Trophoblast cell (in vitro differentiated cells and primary cell): ENCODE data around the gene COL6A3.
A peak's percentile ranks its signal among the peaks of the same experiment; 100 is the strongest.

Experiments used
- DNase-seq, 2 donors: peaks; one replicate each; pipeline ENCODE4 v3.0.0-alpha.2; 2016
- H2AFZ ChIP-seq: 2 replicates; pipeline ENCODE4 v1.6.1; 2013; ENCODE audit warnings: low read length, moderate library complexity, mild to moderate bottlenecking; ENCODE audit not compliant: insufficient read depth, poor library complexity
- H2AK5ac ChIP-seq: 2 replicates; pipeline ENCODE4 v1.6.1; 2013; ENCODE audit warnings: mild to moderate bottlenecking, low read length
- H2BK120ac ChIP-seq: 2 replicates; pipeline ENCODE4 v1.6.1; 2013; ENCODE audit warnings: low read length, mild to moderate bottlenecking, moderate library complexity; ENCODE audit not compliant: insufficient read depth, poor library complexity
- H2BK12ac ChIP-seq: 2 replicates; pipeline ENCODE4 v1.6.1; 2013; ENCODE audit warnings: mild to moderate bottlenecking, low read length, moderate library complexity
- H2BK5ac ChIP-seq: 2 replicates; pipeline ENCODE4 v1.6.1; 2013; ENCODE audit warnings: low read length, low read depth, moderate library complexity, mild to moderate bottlenecking; ENCODE audit not compliant: poor library complexity
- H3K14ac ChIP-seq: 2 replicates; pipeline ENCODE4 v1.6.1; 2013; ENCODE audit warnings: mild to moderate bottlenecking, low read length
- H3K18ac ChIP-seq: 2 replicates; pipeline ENCODE4 v1.6.1; 2013; ENCODE audit warnings: mild to moderate bottlenecking, low read length
- H3K23ac ChIP-seq: 2 replicates; pipeline ENCODE4 v1.6.1; 2013; ENCODE audit warnings: low read length
- H3K27ac ChIP-seq: 2 replicates; pipeline ENCODE4 v1.5.1; 2013; ENCODE audit warnings: low read depth, mild to moderate bottlenecking, inconsistent platforms, low read length, moderate library complexity
- H3K27me3 ChIP-seq: 2 replicates; pipeline ENCODE4 v1.6.1; 2013; ENCODE audit warnings: inconsistent platforms, mild to moderate bottlenecking, low read length, moderate library complexity; ENCODE audit not compliant: insufficient read depth
- H3K36me3 ChIP-seq, 2 experiments: 1 replicate in 1 of 2; 2 replicates in 1 of 2; pipeline ENCODE4 v1.6.1; 2013; ENCODE audit warnings: low read length in 2 of 2, mild to moderate bottlenecking in 2 of 2, moderate library complexity in 1 of 2; ENCODE audit not compliant: insufficient read depth in 2 of 2, control insufficient read depth in 1 of 2
- H3K4ac ChIP-seq: 2 replicates; pipeline ENCODE4 v1.6.1; 2013; ENCODE audit warnings: low read depth, mild to moderate bottlenecking, low read length, moderate library complexity
- H3K4me1 ChIP-seq, 2 experiments: 1 replicate in 1 of 2; 2 replicates in 1 of 2; pipeline ENCODE4 v1.6.1; 2013; ENCODE audit warnings: low read length in 2 of 2, mild to moderate bottlenecking in 2 of 2, moderate library complexity in 1 of 2; ENCODE audit not compliant: insufficient read depth in 2 of 2, control insufficient read depth in 1 of 2
- H3K4me2 ChIP-seq: 2 replicates; pipeline ENCODE4 v1.6.1; 2013; ENCODE audit warnings: inconsistent platforms, mild to moderate bottlenecking, low read length, moderate library complexity
- H3K4me3 ChIP-seq: 2 replicates; pipeline ENCODE4 v1.5.1; 2013; ENCODE audit warnings: mild to moderate bottlenecking, low read depth, low read length, inconsistent platforms
- H3K79me1 ChIP-seq: one replicate; pipeline ENCODE4 v1.6.1; 2013; ENCODE audit warnings: low read length
- H3K79me2 ChIP-seq: 2 replicates; pipeline ENCODE4 v1.6.1; 2013; ENCODE audit warnings: low read length, mild to moderate bottlenecking; ENCODE audit not compliant: control insufficient read depth, insufficient read depth, poor library complexity
- H3K9ac ChIP-seq: 2 replicates; pipeline ENCODE4 v1.6.1; 2013; ENCODE audit warnings: mild to moderate bottlenecking, low read length
- H3K9me3 ChIP-seq: 2 replicates; pipeline ENCODE4 v1.6.1; 2013; ENCODE audit warnings: low read depth, mild to moderate bottlenecking, control low read depth, inconsistent platforms, low read length; ENCODE audit not compliant: insufficient read depth
- H4K12ac ChIP-seq: 2 replicates; pipeline ENCODE4 v1.6.1; 2013; ENCODE audit warnings: low read depth, mild to moderate bottlenecking, low read length, moderate library complexity
- H4K8ac ChIP-seq: 2 replicates; pipeline ENCODE4 v1.6.1; 2013; ENCODE audit warnings: low read depth, mild to moderate bottlenecking, low read length, moderate library complexity
- H4K91ac ChIP-seq: one replicate; pipeline ENCODE4 v1.6.1; 2013; ENCODE audit warnings: low read depth, mild to moderate bottlenecking, low read length, moderate library complexity
- WGBS: extraction: QIAGEN DNeasy Blood & Tissue Kit; methylation state at CpG from one replicate; pipeline ENCODE4 v1.1.7; 2013; ENCODE audit warnings: missing lambda C conversion rate; ENCODE audit not compliant: insufficient read length, insufficient coverage; ENCODE audit errors: extremely low coverage; 5-methylcytosine and 5-hydroxymethylcytosine counted together

Gene COL6A3

DNA sequence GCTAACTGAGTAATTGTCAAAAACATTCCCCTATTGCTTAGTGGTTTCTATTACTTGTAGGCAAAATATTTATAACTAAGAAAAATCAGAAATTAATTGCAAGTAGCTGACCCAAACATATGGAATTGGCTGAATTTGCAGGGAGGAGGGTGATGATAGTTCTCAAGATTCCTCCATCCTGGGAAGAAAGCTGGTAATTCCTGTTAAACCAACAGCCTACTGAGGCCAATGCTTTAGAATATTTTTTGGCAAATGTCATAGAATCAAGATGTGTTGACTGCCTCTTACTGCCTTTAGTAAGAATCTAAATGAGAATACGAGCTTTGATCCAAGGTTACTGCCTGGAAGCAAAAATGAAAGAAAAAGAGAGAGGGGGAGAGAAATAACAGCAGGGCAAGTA, 120.0 kb downstream of the COL6A3 start:
- H3K79me2 ChIP-seq = peaks cover 10% of the 10 kb centered on the region
- H3K23ac ChIP-seq = no peak overlapping the region
- no peak overlapping the region for H3K9ac ChIP-seq
- no peak overlapping the region for H2BK12ac ChIP-seq
- H2BK5ac ChIP-seq = no peak overlapping the region
- no peak overlapping the region for H4K8ac ChIP-seq
- no CpG with 5 or more reads among the region's 1 CpG for WGBS
- no peak overlapping the region for H3K14ac ChIP-seq
- no peaks in the 10 kb centered on the region for H3K9me3 ChIP-seq
- no peak overlapping the region for H3K4me2 ChIP-seq
- H2AK5ac ChIP-seq = no peak overlapping the region
- H2AFZ ChIP-seq = no peak overlapping the region
- H2BK120ac ChIP-seq = no peak overlapping the region
- no peak overlapping the region for H4K91ac ChIP-seq
- no peak overlapping the region for H4K12ac ChIP-seq
- H3K4me3 ChIP-seq = no peak overlapping the region
- H3K27me3 ChIP-seq = no peaks in the 10 kb centered on the region
- peaks cover 17 to 23% of the 10 kb centered on the region in 2 experiments for H3K4me1 ChIP-seq
- no peaks in the 10 kb centered on the region for H3K36me3 ChIP-seq
- H3K4ac ChIP-seq = no peak overlapping the region
- H3K79me1 ChIP-seq = peaks cover 58% of the 10 kb centered on the region
- H3K18ac ChIP-seq = no peak overlapping the region
- H3K27ac ChIP-seq = no peak overlapping the region
- DNase-seq = peak; percentile 19 to 68

DNA sequence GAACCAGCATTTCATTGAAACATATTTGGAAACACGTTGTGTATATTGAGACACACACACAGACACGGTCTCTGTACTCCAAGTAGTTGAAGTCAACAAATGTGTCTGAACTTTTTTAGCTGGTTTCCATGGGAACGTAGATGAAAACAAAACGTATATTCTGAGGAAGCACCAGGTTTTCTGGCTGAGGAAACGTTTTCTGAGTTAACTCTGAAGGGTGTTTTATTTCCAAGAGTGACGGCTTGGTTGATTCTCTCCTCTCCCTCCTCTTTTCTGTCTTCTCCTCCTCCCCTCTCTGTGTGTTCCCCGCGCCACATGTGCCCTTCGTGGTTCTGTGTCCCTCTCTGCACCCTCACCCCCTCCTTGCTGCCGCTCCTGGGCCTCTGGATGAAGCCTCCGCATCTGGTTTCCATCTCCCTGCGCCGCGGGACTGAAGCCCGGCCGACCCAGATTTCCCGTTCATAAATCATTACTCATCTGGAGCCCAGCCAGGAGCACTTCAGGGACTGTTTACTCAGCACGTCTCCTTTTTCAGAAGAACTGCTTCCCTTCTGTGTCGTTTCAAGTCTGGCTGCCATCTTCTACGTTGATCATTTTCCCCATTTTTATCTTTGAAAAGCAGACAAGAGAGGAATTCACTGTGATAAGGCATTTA, 122.7 kb downstream of the COL6A3 start:
- no peak overlapping the region for H3K18ac ChIP-seq
- WGBS = no CpG with 5 or more reads among the region's 20 CpGs

DNA sequence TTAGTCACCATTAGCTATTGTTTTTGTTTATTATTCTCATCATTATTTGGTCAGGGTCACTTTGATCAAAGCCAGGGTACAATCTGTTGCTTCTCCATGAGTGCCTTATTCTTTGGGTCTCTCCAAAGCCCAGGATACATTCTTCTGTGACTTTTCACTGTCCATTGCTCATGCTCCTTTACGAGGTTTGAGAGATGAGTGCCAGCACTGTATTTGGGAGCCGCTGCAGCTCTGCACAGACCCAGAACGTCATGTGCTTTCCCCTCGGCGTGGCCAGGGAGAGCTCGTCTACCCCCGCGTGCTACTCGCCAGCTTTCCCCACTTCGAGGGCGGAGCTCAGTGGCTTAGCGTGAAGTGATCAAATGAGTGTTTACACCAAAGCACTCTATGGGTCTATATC, 123.7 kb downstream of the COL6A3 start:
- Histone ChIP-seq H2BK12ac (peak overlapping the region; percentile 66), H2BK120ac (peak overlapping the region; percentile 91), H3K9me3 (no peaks in the 10 kb centered on the region), H2AK5ac (peak overlapping the region; percentile 63), H3K4me2 (no peak overlapping the region), H3K4ac (peak overlapping the region; percentile 66), H3K36me3 (no peaks in the 10 kb centered on the region), H4K12ac (peak overlapping the region; percentile 37), H3K4me1 (peaks cover 4 to 5% of the 10 kb centered on the region in 2 experiments), H4K8ac (peak overlapping the region; percentile 75), H2AFZ (peak overlapping the region; percentile 62), H3K79me2 (peaks cover 5% of the 10 kb centered on the region), H2BK5ac (peak overlapping the region; percentile 100), H3K27ac (peak overlapping the region; percentile 90), H3K18ac (peak overlapping the region; percentile 91), H3K27me3 (no peaks in the 10 kb centered on the region), H3K79me1 (peaks cover 45% of the 10 kb centered on the region), H3K14ac (peak overlapping the region; percentile 85), H3K23ac (no peak overlapping the region), H4K91ac (peak overlapping the region; percentile 97), H3K9ac (no peak overlapping the region), H3K4me3 (no peak overlapping the region)
- no CpG with 5 or more reads among the region's 12 CpGs for WGBS
- DNase-seq = peak in 1 of 2 donors; percentile 17

More for the DNA sequence above, 122.7 kb downstream of the COL6A3 start:
- H3K4me2 ChIP-seq = no peak overlapping the region
- H2AK5ac ChIP-seq = no peak overlapping the region
- H3K14ac ChIP-seq = no peak overlapping the region
- H4K8ac ChIP-seq = no peak overlapping the region
- H3K4me1 ChIP-seq = peaks cover 6 to 11% of the 10 kb centered on the region in 2 experiments
- H2BK120ac ChIP-seq = no peak overlapping the region
- no peaks in the 10 kb centered on the region for H3K36me3 ChIP-seq
- peak overlapping the region; percentile 99 for H3K27ac ChIP-seq
- H3K9me3 ChIP-seq = no peaks in the 10 kb centered on the region
- peak; percentile 79 to 86 for DNase-seq
- no peak overlapping the region for H2AFZ ChIP-seq
- H3K4ac ChIP-seq = no peak overlapping the region
- no peak overlapping the region for H4K91ac ChIP-seq
- H3K79me1 ChIP-seq = peaks cover 47% of the 10 kb centered on the region
- no peak overlapping the region for H3K9ac ChIP-seq
- no peak overlapping the region for H2BK12ac ChIP-seq
- H3K4me3 ChIP-seq = no peak overlapping the region
- H3K79me2 ChIP-seq = peaks cover 7% of the 10 kb centered on the region
- H4K12ac ChIP-seq = no peak overlapping the region
- H3K27me3 ChIP-seq = no peaks in the 10 kb centered on the region
- H2BK5ac ChIP-seq = peak overlapping the region; percentile 32
- no peak overlapping the region for H3K23ac ChIP-seq

- peak overlapping the region; percentile 68 for H3K14ac ChIP-seq
- peaks cover 5% of the 10 kb centered on the region for H3K79me2 ChIP-seq
- no peak overlapping the region for H3K9ac ChIP-seq
- no peak overlapping the region for H3K4me2 ChIP-seq
- WGBS = no CpG with 5 or more reads among the region's 7 CpGs
- H3K18ac ChIP-seq = peak overlapping the region; percentile 67
- H2AK5ac ChIP-seq = peak overlapping the region; percentile 36
- peaks cover 39% of the 10 kb centered on the region for H3K79me1 ChIP-seq
- H4K91ac ChIP-seq = peak overlapping the region; percentile 91
- peak overlapping the region; percentile 43 for H4K8ac ChIP-seq
- no peaks in the 10 kb centered on the region for H3K9me3 ChIP-seq
- H2BK120ac ChIP-seq = peak overlapping the region; percentile 73
- H3K36me3 ChIP-seq = no peaks in the 10 kb centered on the region
- H2BK12ac ChIP-seq = peak overlapping the region; percentile 93
- H2AFZ ChIP-seq = no peak overlapping the region
- H2BK5ac ChIP-seq = peak overlapping the region; percentile 44
- H3K4me3 ChIP-seq = no peak overlapping the region
- H3K27me3 ChIP-seq = no peaks in the 10 kb centered on the region
- H3K27ac ChIP-seq = peak overlapping the region; percentile 5
- peak overlapping the region; percentile 64 for H3K4ac ChIP-seq
- peaks cover 4 to 5% of the 10 kb centered on the region in 2 experiments for H3K4me1 ChIP-seq
- no peak overlapping the region for H4K12ac ChIP-seq
- no peak for DNase-seq
- no peak overlapping the region for H3K23ac ChIP-seq
Observed at GRCh38 chr2:237289139-237289538, 124.8 kb downstream of the COL6A3 start.
